Panc1 (cell line): ENCODE results near the gene NEURL3. TPM values are rescaled to one million over a fixed set of nuclear protein-coding genes. Genes with fewer than 3 reads are reported as not detected.

ENCODE experiments used
- ATAC-seq: fragments of 200-7000 bp; cut with Tn5 transposase; 2 replicates; pipeline ENCODE4 v1.9.1; 2020; ENCODE audit warnings: mild to moderate bottlenecking, moderate library complexity
- BruUV-seq: library from RNA; stranded (reverse); fragments of 400-500 nt; replicated peaks from 2 replicates; lab custom pipeline; 2021; lab: Mats Ljungman, UMichigan
- CTCF ChIA-PET: fragments of 300-600 bp; sonication (Branson Sonifier 250); formaldehyde crosslinking; loops from one replicate; lab custom pipeline; 2022; ENCODE audit warnings: antibody characterized with exemption; lab: Charles Lee
- POLR2A ChIA-PET: fragments of 300-600 bp; sonication (Branson Sonifier 250); formaldehyde crosslinking; loops from one replicate; lab custom pipeline; 2022; ENCODE audit warnings: antibody characterized with exemption; lab: Charles Lee
- DNase-seq: peaks from one replicate; pipeline ENCODE4 v3.0.0-alpha.2; 2010; ENCODE audit warnings: low read depth, low spot score
- H3K27ac ChIP-seq: 2 replicates; pipeline ENCODE4 v1.5.1; 2011; ENCODE audit warnings: mild to moderate bottlenecking, low read length, inconsistent platforms
- H3K27me3 ChIP-seq: fragments of 200-500 bp; sonication (Bioruptor generic); 2 replicates; pipeline ENCODE4 v1.6.0; 2014; ENCODE audit warnings: low read length, inconsistent platforms; ENCODE audit not compliant: control insufficient read depth, insufficient read depth
- H3K36me3 ChIP-seq: fragments of 200-500 bp; sonication (Bioruptor generic); 2 replicates; pipeline ENCODE4 v1.5.1; 2014; ENCODE audit warnings: inconsistent platforms, mild to moderate bottlenecking, low read length, moderate library complexity; ENCODE audit not compliant: control insufficient read depth, insufficient read depth
- H3K4me1 ChIP-seq: 2 replicates; pipeline ENCODE4 v1.5.1; 2011; ENCODE audit warnings: inconsistent platforms, mild to moderate bottlenecking, low read length, moderate library complexity; ENCODE audit not compliant: control insufficient read depth, insufficient read depth
- H3K4me3 ChIP-seq, 2 experiments: 2 replicates each; pipeline ENCODE4 v1.5.1; 2011 to 2012; ENCODE audit warnings: low read depth in 2 of 2, low read length in 2 of 2, mild to moderate bottlenecking in 2 of 2, inconsistent platforms in 1 of 2, moderate library complexity in 1 of 2
- H3K9me3 ChIP-seq: fragments of 200-500 bp; sonication (Bioruptor generic); 2 replicates; pipeline ENCODE4 v1.5.1; 2014; ENCODE audit warnings: low read depth, mild to moderate bottlenecking, inconsistent platforms, low read length, moderate library complexity; ENCODE audit not compliant: control insufficient read depth, insufficient read depth
- POLR2AphosphoS5 ChIP-seq: IDR thresholded peaks from 2 replicates; pipeline ENCODE4 v1.6.1; 2012; ENCODE audit warnings: mild to moderate bottlenecking, low read depth, low read length, moderate library complexity
- SIN3A ChIP-seq: IDR thresholded peaks from 2 replicates; pipeline ENCODE4 v1.6.1; 2012; ENCODE audit warnings: low read depth, mild to moderate bottlenecking, low read length, moderate library complexity, borderline replicate concordance; ENCODE audit not compliant: insufficient read depth
- TCF7L2 ChIP-seq: IDR thresholded peaks from 2 replicates; pipeline ENCODE4 v1.6.1; 2011; ENCODE audit warnings: mild to moderate bottlenecking, low read depth, low read length, inconsistent platforms
- in situ Hi-C: cut with HindIII; loops from 2 replicates; pipeline ENCODE4 v1.10.0; 2016; ENCODE audit warnings: low sequenced_read_pairs, low pct_unique_long_range_greater_than_20kb
- intact Hi-C: fragments of 100-400 bp; cut with micrococcal nuclease; formaldehyde crosslinking; loops from one replicate; pipeline ENCODE4 v1.10.0; 2022; ENCODE audit not compliant: unreplicated experiment
- total RNA-seq: library from RNA; stranded (reverse); gene quantifications from one replicate; pipeline ENCODE4 v1.2.1, GENCODE V29; 2021; ENCODE audit not compliant: unreplicated experiment
- TF ChIP-seq, protein P1 (sequence below), 2 experiments: IDR thresholded peaks; 2 replicates each; pipeline ENCODE4 v1.6.1; 2011 to 2012; ENCODE audit warnings: low read depth in 2 of 2, control low read depth in 1 of 2, low read length in 1 of 2, mild to moderate bottlenecking in 1 of 2, moderate library complexity in 1 of 2; ENCODE audit not compliant: insufficient read depth in 1 of 2
- TF ChIP-seq, protein P2 (sequence below): fragments of 450-650 bp; IDR thresholded peaks from 2 replicates; pipeline ENCODE4 v1.5.1; 2017; ENCODE audit warnings: mild to moderate bottlenecking

Gene NEURL3
- total RNA-seq, 1 experiment from 2014 or later = 1.2 TPM

DNA sequence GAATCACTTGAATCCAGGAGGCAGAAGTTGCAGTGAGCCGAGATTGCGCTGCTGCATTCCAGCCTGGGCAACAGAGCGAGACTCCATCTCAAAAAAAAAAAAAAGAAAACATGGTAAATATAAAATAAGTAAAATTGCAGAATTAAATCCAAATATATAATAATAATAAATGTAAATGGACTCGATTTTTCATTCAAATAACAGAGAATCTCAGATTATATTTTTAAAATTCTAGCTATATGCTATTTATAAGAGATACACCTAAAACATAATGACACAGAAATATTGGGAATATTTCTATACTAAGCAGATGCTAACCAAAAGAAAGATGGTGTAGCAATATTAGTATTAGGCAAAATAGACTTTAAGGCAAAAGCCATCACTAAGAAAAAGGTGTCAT, 15.1 kb upstream of the NEURL3 start:
- in situ Hi-C loops = no loop called here
- H3K9me3 ChIP-seq = peaks cover 7% of the 10 kb centered on the region; the same call in 1 of the 2 replicates
- BruUV-seq = no TSS peak
- DNase-seq (no peak), ATAC-seq (no peak)
- CTCF ChIA-PET = no interaction called here
- no peaks in the 10 kb centered on the region for H3K36me3 ChIP-seq
- no peak overlapping the region for H3K4me3 ChIP-seq
- H3K27ac ChIP-seq = no peak overlapping the region
- TF ChIP-seq SIN3A (no peak), TCF7L2 (no peak), POLR2AphosphoS5 (no peak)
- TF ChIP-seq, protein P1, sequence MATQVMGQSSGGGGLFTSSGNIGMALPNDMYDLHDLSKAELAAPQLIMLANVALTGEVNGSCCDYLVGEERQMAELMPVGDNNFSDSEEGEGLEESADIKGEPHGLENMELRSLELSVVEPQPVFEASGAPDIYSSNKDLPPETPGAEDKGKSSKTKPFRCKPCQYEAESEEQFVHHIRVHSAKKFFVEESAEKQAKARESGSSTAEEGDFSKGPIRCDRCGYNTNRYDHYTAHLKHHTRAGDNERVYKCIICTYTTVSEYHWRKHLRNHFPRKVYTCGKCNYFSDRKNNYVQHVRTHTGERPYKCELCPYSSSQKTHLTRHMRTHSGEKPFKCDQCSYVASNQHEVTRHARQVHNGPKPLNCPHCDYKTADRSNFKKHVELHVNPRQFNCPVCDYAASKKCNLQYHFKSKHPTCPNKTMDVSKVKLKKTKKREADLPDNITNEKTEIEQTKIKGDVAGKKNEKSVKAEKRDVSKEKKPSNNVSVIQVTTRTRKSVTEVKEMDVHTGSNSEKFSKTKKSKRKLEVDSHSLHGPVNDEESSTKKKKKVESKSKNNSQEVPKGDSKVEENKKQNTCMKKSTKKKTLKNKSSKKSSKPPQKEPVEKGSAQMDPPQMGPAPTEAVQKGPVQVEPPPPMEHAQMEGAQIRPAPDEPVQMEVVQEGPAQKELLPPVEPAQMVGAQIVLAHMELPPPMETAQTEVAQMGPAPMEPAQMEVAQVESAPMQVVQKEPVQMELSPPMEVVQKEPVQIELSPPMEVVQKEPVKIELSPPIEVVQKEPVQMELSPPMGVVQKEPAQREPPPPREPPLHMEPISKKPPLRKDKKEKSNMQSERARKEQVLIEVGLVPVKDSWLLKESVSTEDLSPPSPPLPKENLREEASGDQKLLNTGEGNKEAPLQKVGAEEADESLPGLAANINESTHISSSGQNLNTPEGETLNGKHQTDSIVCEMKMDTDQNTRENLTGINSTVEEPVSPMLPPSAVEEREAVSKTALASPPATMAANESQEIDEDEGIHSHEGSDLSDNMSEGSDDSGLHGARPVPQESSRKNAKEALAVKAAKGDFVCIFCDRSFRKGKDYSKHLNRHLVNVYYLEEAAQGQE (IDR thresholded peaks at IDR 0.05; ENCODE audit: insufficient read depth in 1 of 2, low read depth in 2 of 2, low read length in 1 of 2) = no peak
- TF ChIP-seq, protein P2, sequence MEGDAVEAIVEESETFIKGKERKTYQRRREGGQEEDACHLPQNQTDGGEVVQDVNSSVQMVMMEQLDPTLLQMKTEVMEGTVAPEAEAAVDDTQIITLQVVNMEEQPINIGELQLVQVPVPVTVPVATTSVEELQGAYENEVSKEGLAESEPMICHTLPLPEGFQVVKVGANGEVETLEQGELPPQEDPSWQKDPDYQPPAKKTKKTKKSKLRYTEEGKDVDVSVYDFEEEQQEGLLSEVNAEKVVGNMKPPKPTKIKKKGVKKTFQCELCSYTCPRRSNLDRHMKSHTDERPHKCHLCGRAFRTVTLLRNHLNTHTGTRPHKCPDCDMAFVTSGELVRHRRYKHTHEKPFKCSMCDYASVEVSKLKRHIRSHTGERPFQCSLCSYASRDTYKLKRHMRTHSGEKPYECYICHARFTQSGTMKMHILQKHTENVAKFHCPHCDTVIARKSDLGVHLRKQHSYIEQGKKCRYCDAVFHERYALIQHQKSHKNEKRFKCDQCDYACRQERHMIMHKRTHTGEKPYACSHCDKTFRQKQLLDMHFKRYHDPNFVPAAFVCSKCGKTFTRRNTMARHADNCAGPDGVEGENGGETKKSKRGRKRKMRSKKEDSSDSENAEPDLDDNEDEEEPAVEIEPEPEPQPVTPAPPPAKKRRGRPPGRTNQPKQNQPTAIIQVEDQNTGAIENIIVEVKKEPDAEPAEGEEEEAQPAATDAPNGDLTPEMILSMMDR = no peak
- intact Hi-C loops = no loop called here
- no peaks in the 10 kb centered on the region for H3K27me3 ChIP-seq
- POLR2A ChIA-PET = no interaction called here
- 0 out of 2 replicates have a peak, but pooled peaks cover 3% of the 10 kb centered on the region for H3K4me1 ChIP-seq

GRCh38 chr2:96517079-96517478, 11.9 kb upstream of the NEURL3 start:
- ChIA-PET CTCF (no interaction called here), POLR2A (no interaction called here)
- in situ Hi-C loops (no loop called here), intact Hi-C loops (no loop called here)
- Histone ChIP-seq H3K36me3 (no peaks in the 10 kb centered on the region), H3K4me1 (no peaks in the 10 kb centered on the region), H3K9me3 (peaks cover 7% of the 10 kb centered on the region; the same call in 1 of the 2 replicates), H3K4me3 (no peak overlapping the region), H3K27ac (no peak overlapping the region), H3K27me3 (no peaks in the 10 kb centered on the region)
- BruUV-seq = no TSS peak
- DNase-seq (no peak), ATAC-seq (no peak)
- TF ChIP-seq, protein P1 (IDR thresholded peaks at IDR 0.05; ENCODE audit: insufficient read depth in 1 of 2, low read depth in 2 of 2, low read length in 1 of 2) = no peak
- no peak for TF ChIP-seq TCF7L2
- no peak for TF ChIP-seq SIN3A
- no peak for TF ChIP-seq POLR2AphosphoS5
- TF ChIP-seq, protein P2 = no peak
